OCI-LY1 (cell line): ENCODE results near the gene AMY1A.
"Not testable (repeated sequence)": the region's sequence is repeated elsewhere in the genome, so short reads cannot be mapped to it uniquely, and the experiment has no call there.

Source experiments
- H2AFZ ChIP-seq: fragments of 200-600 bp; sonication (generic), shearing (Covaris generic); 2 replicates; pipeline ENCODE4 v1.6.0; 2014; ENCODE audit warnings: antibody characterized with exemption, mild to moderate bottlenecking, low read length
- H3F3A ChIP-seq: fragments of 200-600 bp; sonication (generic), shearing (Covaris generic); 2 replicates; pipeline ENCODE4 v1.6.0; 2014; ENCODE audit warnings: mild to moderate bottlenecking, antibody characterized with exemption, low read length, moderate library complexity; ENCODE audit not compliant: insufficient read depth
- H3K27ac ChIP-seq: fragments of 200-600 bp; sonication (generic); 2 replicates; pipeline ENCODE4 v1.5.1; 2014; ENCODE audit warnings: low read length, mixed run types, mild to moderate bottlenecking, low read depth; ENCODE audit not compliant: poor library complexity, severe bottlenecking
- H3K27me3 ChIP-seq: fragments of 200-600 bp; sonication (generic); 2 replicates; pipeline ENCODE4 v1.6.0; 2014; ENCODE audit warnings: antibody characterized with exemption, mild to moderate bottlenecking, low read length, moderate library complexity; ENCODE audit not compliant: insufficient read depth
- H3K36me3 ChIP-seq: fragments of 200-600 bp; sonication (generic); 2 replicates; pipeline ENCODE4 v1.6.1; 2014; ENCODE audit warnings: mild to moderate bottlenecking, antibody characterized with exemption, low read length, moderate library complexity, mixed read lengths; ENCODE audit not compliant: insufficient read depth
- H3K4me1 ChIP-seq: fragments of 200-600 bp; sonication (generic); 2 replicates; pipeline ENCODE4 v1.5.1; 2014; ENCODE audit warnings: mild to moderate bottlenecking, low read length, moderate library complexity; ENCODE audit not compliant: insufficient read depth, severe bottlenecking
- H3K4me2 ChIP-seq: fragments of 200-600 bp; sonication (generic), shearing (Covaris generic); 2 replicates; pipeline ENCODE4 v1.6.1; 2014; ENCODE audit warnings: low read length
- H3K4me3 ChIP-seq: fragments of 200-600 bp; sonication (generic); 2 replicates; pipeline ENCODE4 v1.5.1; 2014; ENCODE audit warnings: low read length, low read depth, mild to moderate bottlenecking, mixed read lengths; ENCODE audit not compliant: poor library complexity, severe bottlenecking
- H3K79me2 ChIP-seq: fragments of 200-600 bp; shearing (Covaris generic); 2 replicates; pipeline ENCODE4 v1.6.1; 2016; ENCODE audit warnings: mixed run types, low read length, mixed read lengths; ENCODE audit not compliant: insufficient read depth
- H3K9ac ChIP-seq: fragments of 200-600 bp; sonication (generic), shearing (Covaris generic); 2 replicates; pipeline ENCODE4 v1.6.1; 2014; ENCODE audit warnings: mild to moderate bottlenecking, low read length, mixed read lengths
- H3K9me2 ChIP-seq: fragments of 200-600 bp; sonication (generic), shearing (Covaris generic); 2 replicates; pipeline ENCODE4 v1.6.1; 2014; ENCODE audit warnings: low read depth, mild to moderate bottlenecking, low read length, mixed read lengths
- H3K9me3 ChIP-seq: fragments of 200-600 bp; shearing (Covaris generic); 2 replicates; pipeline ENCODE4 v1.6.1; 2014; ENCODE audit warnings: low read length, mixed read lengths
- H4K20me1 ChIP-seq: fragments of 200-600 bp; sonication (generic), shearing (Covaris generic); 2 replicates; pipeline ENCODE4 v1.6.0; 2016; ENCODE audit warnings: mild to moderate bottlenecking, low read length; ENCODE audit not compliant: insufficient read depth

Gene AMY1A

GRCh38 chr1:103650889-103651288, 4.7 kb upstream of the AMY1A start:
- not testable (repeated sequence) for H3K9ac ChIP-seq, H4K20me1 ChIP-seq, H3F3A ChIP-seq, H2AFZ ChIP-seq, H3K79me2 ChIP-seq, H3K27me3 ChIP-seq, H3K4me3 ChIP-seq, H3K27ac ChIP-seq, H3K4me2 ChIP-seq, H3K9me2 ChIP-seq, H3K9me3 ChIP-seq, H3K36me3 ChIP-seq, H3K4me1 ChIP-seq

- H3K9me3 ChIP-seq, H3K27ac ChIP-seq, H4K20me1 ChIP-seq, H3F3A ChIP-seq, H3K9me2 ChIP-seq, H3K27me3 ChIP-seq, H3K79me2 ChIP-seq, H3K4me2 ChIP-seq, H3K4me1 ChIP-seq, H2AFZ ChIP-seq, H3K4me3 ChIP-seq, H3K36me3 ChIP-seq, H3K9ac ChIP-seq: not testable (repeated sequence)
Measured at GRCh38 chr1:103654133-103654532, 1.4 kb upstream of the AMY1A start.

GRCh38 chr1:103676335-103676734, 20.8 kb downstream of the AMY1A start:
- not testable (repeated sequence) for H3K4me2 ChIP-seq, H2AFZ ChIP-seq, H3K27ac ChIP-seq, H3K4me3 ChIP-seq, H3K27me3 ChIP-seq, H3F3A ChIP-seq, H3K9me3 ChIP-seq, H3K9me2 ChIP-seq, H3K9ac ChIP-seq, H3K36me3 ChIP-seq, H3K79me2 ChIP-seq, H3K4me1 ChIP-seq, H4K20me1 ChIP-seq

- H3F3A ChIP-seq, H3K4me3 ChIP-seq, H3K27ac ChIP-seq, H3K36me3 ChIP-seq, H3K9me2 ChIP-seq, H3K4me1 ChIP-seq, H3K79me2 ChIP-seq, H2AFZ ChIP-seq, H3K4me2 ChIP-seq, H3K27me3 ChIP-seq, H3K9me3 ChIP-seq, H4K20me1 ChIP-seq, H3K9ac ChIP-seq: not testable (repeated sequence)
Measured at GRCh38 chr1:103696110-103696509, 40.5 kb downstream of the AMY1A start, which contains the start of gene AMY1B. Gene AMY1B (minus strand): TSS chr1:103696210. CDS start chr1:103695639, 571 bp downstream.

GRCh38 chr1:103697430-103697829, 41.9 kb downstream of the AMY1A start:
- H3F3A ChIP-seq, H3K4me3 ChIP-seq, H3K27me3 ChIP-seq, H3K27ac ChIP-seq, H3K9me2 ChIP-seq, H3K4me2 ChIP-seq, H3K9ac ChIP-seq, H3K9me3 ChIP-seq, H2AFZ ChIP-seq, H3K36me3 ChIP-seq, H3K4me1 ChIP-seq, H4K20me1 ChIP-seq, H3K79me2 ChIP-seq: not testable (repeated sequence)

- H3K4me1 ChIP-seq, result not testable (repeated sequence)
Measured at GRCh38 chr1:103700669-103701068, 45.1 kb downstream of the AMY1A start.

GRCh38 chr1:103701256-103701655, 45.7 kb downstream of the AMY1A start:
- H2AFZ ChIP-seq, H3K27me3 ChIP-seq, H3K79me2 ChIP-seq, H3K9me3 ChIP-seq, H3K4me2 ChIP-seq, H3K27ac ChIP-seq, H3K9ac ChIP-seq, H3K36me3 ChIP-seq, H4K20me1 ChIP-seq, H3K9me2 ChIP-seq, H3F3A ChIP-seq, H3K4me1 ChIP-seq, H3K4me3 ChIP-seq: not testable (repeated sequence)

More at GRCh38 chr1:103700669-103701068, 45.1 kb downstream of the AMY1A start:
- H3F3A ChIP-seq, H3K9ac ChIP-seq, H2AFZ ChIP-seq, H3K9me2 ChIP-seq, H3K4me2 ChIP-seq, H3K27me3 ChIP-seq, H4K20me1 ChIP-seq, H3K36me3 ChIP-seq, H3K27ac ChIP-seq, H3K4me3 ChIP-seq, H3K9me3 ChIP-seq, H3K79me2 ChIP-seq: not testable (repeated sequence)

GRCh38 chr1:103707670-103708069, 52.1 kb downstream of the AMY1A start:
- H3K4me2 ChIP-seq, H3F3A ChIP-seq, H3K9me2 ChIP-seq, H3K79me2 ChIP-seq, H4K20me1 ChIP-seq, H3K4me1 ChIP-seq, H3K9ac ChIP-seq, H3K27ac ChIP-seq, H2AFZ ChIP-seq, H3K9me3 ChIP-seq, H3K36me3 ChIP-seq, H3K4me3 ChIP-seq, H3K27me3 ChIP-seq: not testable (repeated sequence)
